Measurements from ENCODE around the gene UFSP2. TPM values are rescaled to one million over a fixed set of nuclear protein-coding genes. Genes with fewer than 3 reads are reported as not detected.

UFSP2 gene
- total RNA-seq, 4 donors from 2014 or later: 36.3 to 56.5 (median 40.1) TPM

DNA sequence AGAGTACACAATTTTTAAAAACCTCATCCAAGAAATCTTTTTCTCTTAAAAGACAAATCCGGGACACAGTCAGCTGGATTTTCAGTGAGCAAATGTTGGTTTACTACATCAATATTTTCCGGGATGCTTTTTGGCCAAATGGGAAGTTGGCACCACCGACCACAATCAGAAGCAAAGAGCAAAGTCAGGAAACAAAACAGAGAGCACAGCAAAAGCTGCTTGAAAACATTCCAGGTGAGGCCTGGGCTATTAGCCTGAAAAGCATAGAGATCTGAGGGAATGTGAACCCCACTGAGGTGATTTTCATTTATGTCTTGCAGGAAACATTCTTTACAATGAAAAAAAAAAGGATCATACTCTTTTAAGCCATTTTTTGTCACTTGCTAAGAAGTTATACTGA, 63.9 kb downstream of the UFSP2 start:
- no peaks in the 10 kb centered on the region for H3K9me3 ChIP-seq
- no peaks in the 10 kb centered on the region for H3K4me1 ChIP-seq
- in situ Hi-C loops (cut with MboI; ENCODE audit: low sequenced_read_pairs in 4 of 4): no loop called here
- ATAC-seq: no peak
- no peaks in the 10 kb centered on the region for H3K36me3 ChIP-seq
- no peak for TF ChIP-seq POLR2A (IDR thresholded peaks at IDR 0.05)
- TF ChIP-seq, protein P1, sequence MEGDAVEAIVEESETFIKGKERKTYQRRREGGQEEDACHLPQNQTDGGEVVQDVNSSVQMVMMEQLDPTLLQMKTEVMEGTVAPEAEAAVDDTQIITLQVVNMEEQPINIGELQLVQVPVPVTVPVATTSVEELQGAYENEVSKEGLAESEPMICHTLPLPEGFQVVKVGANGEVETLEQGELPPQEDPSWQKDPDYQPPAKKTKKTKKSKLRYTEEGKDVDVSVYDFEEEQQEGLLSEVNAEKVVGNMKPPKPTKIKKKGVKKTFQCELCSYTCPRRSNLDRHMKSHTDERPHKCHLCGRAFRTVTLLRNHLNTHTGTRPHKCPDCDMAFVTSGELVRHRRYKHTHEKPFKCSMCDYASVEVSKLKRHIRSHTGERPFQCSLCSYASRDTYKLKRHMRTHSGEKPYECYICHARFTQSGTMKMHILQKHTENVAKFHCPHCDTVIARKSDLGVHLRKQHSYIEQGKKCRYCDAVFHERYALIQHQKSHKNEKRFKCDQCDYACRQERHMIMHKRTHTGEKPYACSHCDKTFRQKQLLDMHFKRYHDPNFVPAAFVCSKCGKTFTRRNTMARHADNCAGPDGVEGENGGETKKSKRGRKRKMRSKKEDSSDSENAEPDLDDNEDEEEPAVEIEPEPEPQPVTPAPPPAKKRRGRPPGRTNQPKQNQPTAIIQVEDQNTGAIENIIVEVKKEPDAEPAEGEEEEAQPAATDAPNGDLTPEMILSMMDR (IDR thresholded peaks at IDR 0.05 in 4 of 5, conservative IDR thresholded peaks at IDR 0.05 in 1 of 5): no peak
- no peak for DNase-seq
- no peaks in the 10 kb centered on the region for H3K27me3 ChIP-seq
- intact Hi-C loops (cut with DNase I; ENCODE audit: low total_unique reads): no loop called here
- H3K27ac ChIP-seq: no peak overlapping the region
- no peak overlapping the region for H3K4me3 ChIP-seq

DNA sequence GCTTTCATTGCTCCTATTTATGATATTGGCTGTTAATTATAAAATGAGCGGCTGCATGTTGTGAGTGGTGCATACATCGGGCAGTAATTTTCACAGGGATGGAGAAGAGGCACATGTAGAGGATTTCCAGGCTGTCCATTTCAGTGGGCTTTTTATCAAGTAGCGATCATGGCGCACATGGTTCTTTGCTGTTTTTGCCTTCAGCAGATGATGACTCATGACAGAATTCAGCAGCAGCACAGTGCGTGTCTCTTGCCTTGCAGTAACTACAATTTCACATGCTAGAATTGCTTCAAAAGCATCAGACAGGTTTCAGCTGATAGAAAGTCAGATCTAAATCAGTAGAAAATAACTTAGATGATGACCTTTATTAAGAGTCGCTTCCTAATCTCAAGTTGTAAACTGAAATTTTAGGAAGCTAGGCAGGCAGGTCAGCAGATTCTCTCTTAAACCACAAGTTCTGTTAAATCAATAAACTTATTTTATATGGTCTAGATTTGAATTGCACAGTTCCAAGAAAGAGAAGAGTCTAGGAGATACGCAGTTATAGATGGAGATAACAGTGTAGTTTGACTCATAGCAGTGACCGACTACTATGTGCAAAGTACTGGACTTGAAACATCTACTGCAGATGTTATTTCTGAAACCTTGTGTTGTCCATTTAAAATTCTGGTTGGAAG, 65.9 kb downstream of the UFSP2 start:
- intact Hi-C loops (cut with DNase I; ENCODE audit: low total_unique reads): no loop called here
- DNase-seq: no peak
- no peaks in the 10 kb centered on the region for H3K27me3 ChIP-seq
- ATAC-seq: no peak
- no peak overlapping the region for H3K4me3 ChIP-seq
- no peak for TF ChIP-seq POLR2A (IDR thresholded peaks at IDR 0.05)
- TF ChIP-seq, protein P1 (IDR thresholded peaks at IDR 0.05 in 4 of 5, conservative IDR thresholded peaks at IDR 0.05 in 1 of 5): no peak
- H3K36me3 ChIP-seq: no peaks in the 10 kb centered on the region
- in situ Hi-C loops (cut with MboI; ENCODE audit: low sequenced_read_pairs in 4 of 4): no loop called here
- no peak overlapping the region for H3K27ac ChIP-seq
- H3K4me1 ChIP-seq: no peaks in the 10 kb centered on the region
- H3K9me3 ChIP-seq: no peaks in the 10 kb centered on the region

GRCh38 chr4:185358959-185359358, 66.8 kb downstream of the UFSP2 start:
- H3K27ac ChIP-seq: no peak overlapping the region
- DNase-seq (no peak), ATAC-seq (no peak)
- H3K4me3 ChIP-seq: no peak overlapping the region
- H3K4me1 ChIP-seq: no peaks in the 10 kb centered on the region
- no peaks in the 10 kb centered on the region for H3K27me3 ChIP-seq
- no peaks in the 10 kb centered on the region for H3K36me3 ChIP-seq
- TF ChIP-seq, protein P1 (IDR thresholded peaks at IDR 0.05 in 4 of 5, conservative IDR thresholded peaks at IDR 0.05 in 1 of 5): no peak
- no peak for TF ChIP-seq POLR2A (IDR thresholded peaks at IDR 0.05)
- H3K9me3 ChIP-seq: no peaks in the 10 kb centered on the region
- intact Hi-C loops (cut with DNase I; ENCODE audit: low total_unique reads): no loop called here
- in situ Hi-C loops (cut with MboI; ENCODE audit: low sequenced_read_pairs in 4 of 4): no loop called here

- in situ Hi-C loops (cut with MboI; ENCODE audit: low sequenced_read_pairs in 4 of 4): no loop called here
- TF ChIP-seq POLR2A (IDR thresholded peaks at IDR 0.05): no peak
- TF ChIP-seq, protein P1 (IDR thresholded peaks at IDR 0.05 in 4 of 5, conservative IDR thresholded peaks at IDR 0.05 in 1 of 5): no peak
- Histone ChIP-seq H3K4me3 (no peak overlapping the region), H3K9me3 (no peaks in the 10 kb centered on the region), H3K4me1 (no peaks in the 10 kb centered on the region), H3K36me3 (no peaks in the 10 kb centered on the region), H3K27ac (no peak overlapping the region), H3K27me3 (no peaks in the 10 kb centered on the region)
- no peak for DNase-seq
- intact Hi-C loops (cut with DNase I; ENCODE audit: low total_unique reads): no loop called here
- no peak for ATAC-seq
Measured at GRCh38 chr4:185358514-185358913, 67.2 kb downstream of the UFSP2 start.

Measured in gastrocnemius medialis (tissue), 4 donors.